Diencephalon (tissue), 1 donor: ENCODE results near the gene SMCO4. TPM values are rescaled to one million over a fixed set of nuclear protein-coding genes. Genes with fewer than 3 reads are reported as not detected.

ENCODE experiments used
- small RNA-seq: library from RNA; depleted of rRNA; stranded (forward); fragments of <200 nt; gene quantifications from one replicate; pipeline ENCODE3, GENCODE V24; 2014
- total RNA-seq: library from RNA; depleted of rRNA; stranded (reverse); fragments of >200 nt; gene quantifications from one replicate; pipeline ENCODE4 v1.2.3, GENCODE V29; 2014

SMCO4 gene, protein sequence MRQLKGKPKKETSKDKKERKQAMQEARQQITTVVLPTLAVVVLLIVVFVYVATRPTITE
- total RNA-seq, result 8.1 TPM

DNA sequence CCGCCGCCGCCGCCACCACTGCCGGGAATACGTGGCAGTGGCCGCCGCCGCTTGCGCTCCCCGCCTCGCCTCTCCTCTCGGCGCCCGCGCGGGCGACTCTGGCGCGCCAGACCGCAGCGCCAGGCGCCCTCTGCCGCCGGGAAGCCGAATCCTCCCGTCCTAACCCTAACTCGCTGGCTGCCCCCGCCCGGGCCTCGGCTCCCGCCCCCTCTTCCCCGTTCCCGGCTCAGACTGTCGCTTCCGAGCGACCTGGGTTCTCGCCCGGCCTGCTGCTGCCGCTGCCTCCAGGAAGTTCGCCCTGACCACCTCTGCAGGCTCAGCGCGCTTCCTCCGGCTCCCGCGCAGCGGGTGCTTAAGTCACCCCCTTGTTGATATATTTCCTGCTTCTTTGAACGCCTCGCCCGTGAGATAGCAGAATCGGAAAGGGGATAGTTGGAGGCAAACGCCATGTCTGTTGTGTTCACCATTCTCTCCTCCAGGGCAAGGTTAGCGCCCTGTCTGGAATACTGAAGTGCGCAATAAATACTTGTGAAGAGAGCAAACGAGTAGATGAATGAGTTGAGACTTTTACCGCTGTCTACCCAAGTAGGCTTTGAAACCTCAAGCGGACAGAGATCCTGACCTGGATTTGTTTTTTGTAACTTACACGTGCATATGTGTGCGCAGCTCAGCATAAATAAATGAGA, at the start of gene SMCO4:
Gene SMCO4, minus strand, starts transcription at position 100 of the 686 bp plus-strand sequence. CDS start 64,202 bp downstream, outside the sequence.

Small RNAs within 50 kb of the gene (small RNA-seq; reads per million reads assigned to genes)
- gene RN7SL223P, result not detected

Other genes with a start within 250 kb of the SMCO4 start
- gene DEUP1, start 212.6 kb downstream of the SMCO4 start, total RNA-seq, result 1.8 TPM
- 31.4 TPM for gene CEP295, start 118.3 kb upstream of the SMCO4 start, total RNA-seq
- 121 TPM for gene TAF1D, start 198.1 kb upstream of the SMCO4 start, total RNA-seq
- gene C11orf54, start 198.3 kb upstream of the SMCO4 start, total RNA-seq, result 41.1 TPM
- gene MED17, start 240.9 kb upstream of the SMCO4 start, total RNA-seq, result 49.6 TPM